Panc1 (cell line): ENCODE measurements around the gene UBAP1. TPM values are rescaled to one million over a fixed set of nuclear protein-coding genes. Genes with fewer than 3 reads are reported as not detected.

Experiments
- ATAC-seq: fragments of 200-7000 bp; cut with Tn5 transposase; 2 replicates; pipeline ENCODE4 v1.9.1; 2020; ENCODE audit warnings: mild to moderate bottlenecking, moderate library complexity
- BruUV-seq: library from RNA; stranded (reverse); fragments of 400-500 nt; replicated peaks from 2 replicates; lab custom pipeline; 2021; lab: Mats Ljungman, UMichigan
- CTCF ChIA-PET: fragments of 300-600 bp; sonication (Branson Sonifier 250); formaldehyde crosslinking; loops from one replicate; lab custom pipeline; 2022; ENCODE audit warnings: antibody characterized with exemption; lab: Charles Lee
- POLR2A ChIA-PET: fragments of 300-600 bp; sonication (Branson Sonifier 250); formaldehyde crosslinking; loops from one replicate; lab custom pipeline; 2022; ENCODE audit warnings: antibody characterized with exemption; lab: Charles Lee
- DNase-seq: peaks from one replicate; pipeline ENCODE4 v3.0.0-alpha.2; 2010; ENCODE audit warnings: low read depth, low spot score
- H3K27ac ChIP-seq: 2 replicates; pipeline ENCODE4 v1.5.1; 2011; ENCODE audit warnings: mild to moderate bottlenecking, low read length, inconsistent platforms
- H3K27me3 ChIP-seq: fragments of 200-500 bp; sonication (Bioruptor generic); 2 replicates; pipeline ENCODE4 v1.6.0; 2014; ENCODE audit warnings: low read length, inconsistent platforms; ENCODE audit not compliant: control insufficient read depth, insufficient read depth
- H3K36me3 ChIP-seq: fragments of 200-500 bp; sonication (Bioruptor generic); 2 replicates; pipeline ENCODE4 v1.5.1; 2014; ENCODE audit warnings: inconsistent platforms, mild to moderate bottlenecking, low read length, moderate library complexity; ENCODE audit not compliant: control insufficient read depth, insufficient read depth
- H3K4me1 ChIP-seq: 2 replicates; pipeline ENCODE4 v1.5.1; 2011; ENCODE audit warnings: inconsistent platforms, mild to moderate bottlenecking, low read length, moderate library complexity; ENCODE audit not compliant: control insufficient read depth, insufficient read depth
- H3K4me3 ChIP-seq, 2 experiments: 2 replicates each; pipeline ENCODE4 v1.5.1; 2011 to 2012; ENCODE audit warnings: low read depth in 2 of 2, low read length in 2 of 2, mild to moderate bottlenecking in 2 of 2, inconsistent platforms in 1 of 2, moderate library complexity in 1 of 2
- H3K9me3 ChIP-seq: fragments of 200-500 bp; sonication (Bioruptor generic); 2 replicates; pipeline ENCODE4 v1.5.1; 2014; ENCODE audit warnings: low read depth, mild to moderate bottlenecking, inconsistent platforms, low read length, moderate library complexity; ENCODE audit not compliant: control insufficient read depth, insufficient read depth
- CTCF ChIP-seq: fragments of 450-650 bp; IDR thresholded peaks from 2 replicates; pipeline ENCODE4 v1.5.1; 2017; ENCODE audit warnings: mild to moderate bottlenecking
- POLR2AphosphoS5 ChIP-seq: IDR thresholded peaks from 2 replicates; pipeline ENCODE4 v1.6.1; 2012; ENCODE audit warnings: mild to moderate bottlenecking, low read depth, low read length, moderate library complexity
- SIN3A ChIP-seq: IDR thresholded peaks from 2 replicates; pipeline ENCODE4 v1.6.1; 2012; ENCODE audit warnings: low read depth, mild to moderate bottlenecking, low read length, moderate library complexity, borderline replicate concordance; ENCODE audit not compliant: insufficient read depth
- TCF7L2 ChIP-seq: IDR thresholded peaks from 2 replicates; pipeline ENCODE4 v1.6.1; 2011; ENCODE audit warnings: mild to moderate bottlenecking, low read depth, low read length, inconsistent platforms
- in situ Hi-C: cut with HindIII; loops from 2 replicates; pipeline ENCODE4 v1.10.0; 2016; ENCODE audit warnings: low sequenced_read_pairs, low pct_unique_long_range_greater_than_20kb
- intact Hi-C: fragments of 100-400 bp; cut with micrococcal nuclease; formaldehyde crosslinking; loops from one replicate; pipeline ENCODE4 v1.10.0; 2022; ENCODE audit not compliant: unreplicated experiment
- total RNA-seq: library from RNA; stranded (reverse); gene quantifications from one replicate; pipeline ENCODE4 v1.2.1, GENCODE V29; 2021; ENCODE audit not compliant: unreplicated experiment
- TF ChIP-seq, protein P1 (sequence below), 2 experiments: IDR thresholded peaks; 2 replicates each; pipeline ENCODE4 v1.6.1; 2011 to 2012; ENCODE audit warnings: low read depth in 2 of 2, control low read depth in 1 of 2, low read length in 1 of 2, mild to moderate bottlenecking in 1 of 2, moderate library complexity in 1 of 2; ENCODE audit not compliant: insufficient read depth in 1 of 2

UBAP1 gene
- total RNA-seq, 1 experiment from 2014 or later = 55.3 TPM

GRCh38 chr9:34256987-34257585, 78.2 kb downstream of the UBAP1 start:
- intact Hi-C loops = loop anchor here (5.0 kb wide), 1 partner anchor 120 kb away; the partner anchor contains the start of gene MYORG
- no peak overlapping the region for H3K4me3 ChIP-seq
- TF ChIP-seq TCF7L2 (no peak), SIN3A (no peak), CTCF (no peak), POLR2AphosphoS5 (no peak)
- TF ChIP-seq, protein P1, sequence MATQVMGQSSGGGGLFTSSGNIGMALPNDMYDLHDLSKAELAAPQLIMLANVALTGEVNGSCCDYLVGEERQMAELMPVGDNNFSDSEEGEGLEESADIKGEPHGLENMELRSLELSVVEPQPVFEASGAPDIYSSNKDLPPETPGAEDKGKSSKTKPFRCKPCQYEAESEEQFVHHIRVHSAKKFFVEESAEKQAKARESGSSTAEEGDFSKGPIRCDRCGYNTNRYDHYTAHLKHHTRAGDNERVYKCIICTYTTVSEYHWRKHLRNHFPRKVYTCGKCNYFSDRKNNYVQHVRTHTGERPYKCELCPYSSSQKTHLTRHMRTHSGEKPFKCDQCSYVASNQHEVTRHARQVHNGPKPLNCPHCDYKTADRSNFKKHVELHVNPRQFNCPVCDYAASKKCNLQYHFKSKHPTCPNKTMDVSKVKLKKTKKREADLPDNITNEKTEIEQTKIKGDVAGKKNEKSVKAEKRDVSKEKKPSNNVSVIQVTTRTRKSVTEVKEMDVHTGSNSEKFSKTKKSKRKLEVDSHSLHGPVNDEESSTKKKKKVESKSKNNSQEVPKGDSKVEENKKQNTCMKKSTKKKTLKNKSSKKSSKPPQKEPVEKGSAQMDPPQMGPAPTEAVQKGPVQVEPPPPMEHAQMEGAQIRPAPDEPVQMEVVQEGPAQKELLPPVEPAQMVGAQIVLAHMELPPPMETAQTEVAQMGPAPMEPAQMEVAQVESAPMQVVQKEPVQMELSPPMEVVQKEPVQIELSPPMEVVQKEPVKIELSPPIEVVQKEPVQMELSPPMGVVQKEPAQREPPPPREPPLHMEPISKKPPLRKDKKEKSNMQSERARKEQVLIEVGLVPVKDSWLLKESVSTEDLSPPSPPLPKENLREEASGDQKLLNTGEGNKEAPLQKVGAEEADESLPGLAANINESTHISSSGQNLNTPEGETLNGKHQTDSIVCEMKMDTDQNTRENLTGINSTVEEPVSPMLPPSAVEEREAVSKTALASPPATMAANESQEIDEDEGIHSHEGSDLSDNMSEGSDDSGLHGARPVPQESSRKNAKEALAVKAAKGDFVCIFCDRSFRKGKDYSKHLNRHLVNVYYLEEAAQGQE (IDR thresholded peaks at IDR 0.05; ENCODE audit: insufficient read depth in 1 of 2, low read depth in 2 of 2, low read length in 1 of 2) = no peak
- H3K27ac ChIP-seq = no peak overlapping the region
- no peak for ATAC-seq
- no peak for DNase-seq
- ChIA-PET POLR2A (no interaction called here), CTCF (no interaction called here)
- peaks cover 21% of the 10 kb centered on the region for H3K4me1 ChIP-seq
- H3K9me3 ChIP-seq = no peaks in the 10 kb centered on the region
- no peaks in the 10 kb centered on the region for H3K27me3 ChIP-seq
- H3K36me3 ChIP-seq = peaks cover 4% of the 10 kb centered on the region; the same call in 1 of the 2 replicates
- BruUV-seq = no TSS peak
- in situ Hi-C loops = no loop called here

GRCh38 chr9:34259315-34259714, 80.5 kb downstream of the UBAP1 start:
- in situ Hi-C loops (no loop called here), intact Hi-C loops (loop anchor here (5.0 kb wide), 1 partner anchor 118 kb away; the partner anchor contains the start of gene MYORG)
- Histone ChIP-seq H3K4me1 (peaks cover 8% of the 10 kb centered on the region; the same call in 1 of the 2 replicates), H3K9me3 (no peaks in the 10 kb centered on the region), H3K27ac (no peak overlapping the region), H3K27me3 (no peaks in the 10 kb centered on the region), H3K36me3 (no peaks in the 10 kb centered on the region; the same call in 1 of the 2 replicates), H3K4me3 (no peak overlapping the region)
- no TSS peak for BruUV-seq
- no peak for TF ChIP-seq CTCF
- no peak for TF ChIP-seq POLR2AphosphoS5
- TF ChIP-seq, protein P1 (IDR thresholded peaks at IDR 0.05; ENCODE audit: insufficient read depth in 1 of 2, low read depth in 2 of 2, low read length in 1 of 2) = no peak
- POLR2A ChIA-PET = no interaction called here
- CTCF ChIA-PET = no interaction called here
- ATAC-seq (no peak), DNase-seq (no peak)
